Body of pancreas (tissue), 4 donors: ENCODE results near the gene CSPG4.

Experiments used
- POLR2A ChIP-seq, 3 donors: fragments of 450-650 bp; IDR thresholded peaks; one replicate each; pipeline ENCODE4 v1.6.1; 2016; ENCODE audit warnings: antibody characterized with exemption in 3 of 3, mild to moderate bottlenecking in 2 of 3
- TF ChIP-seq, protein P1 (sequence below), 7 experiments: fragments of 450-650 bp in 4 of 7; fragments of 200-600 bp in 3 of 7; sonication (generic) in 3 of 7; IDR thresholded peaks; one replicate each; pipeline ENCODE4 v1.5.1; 2016 to 2019; ENCODE audit warnings: antibody characterized with exemption in 7 of 7

DNA sequence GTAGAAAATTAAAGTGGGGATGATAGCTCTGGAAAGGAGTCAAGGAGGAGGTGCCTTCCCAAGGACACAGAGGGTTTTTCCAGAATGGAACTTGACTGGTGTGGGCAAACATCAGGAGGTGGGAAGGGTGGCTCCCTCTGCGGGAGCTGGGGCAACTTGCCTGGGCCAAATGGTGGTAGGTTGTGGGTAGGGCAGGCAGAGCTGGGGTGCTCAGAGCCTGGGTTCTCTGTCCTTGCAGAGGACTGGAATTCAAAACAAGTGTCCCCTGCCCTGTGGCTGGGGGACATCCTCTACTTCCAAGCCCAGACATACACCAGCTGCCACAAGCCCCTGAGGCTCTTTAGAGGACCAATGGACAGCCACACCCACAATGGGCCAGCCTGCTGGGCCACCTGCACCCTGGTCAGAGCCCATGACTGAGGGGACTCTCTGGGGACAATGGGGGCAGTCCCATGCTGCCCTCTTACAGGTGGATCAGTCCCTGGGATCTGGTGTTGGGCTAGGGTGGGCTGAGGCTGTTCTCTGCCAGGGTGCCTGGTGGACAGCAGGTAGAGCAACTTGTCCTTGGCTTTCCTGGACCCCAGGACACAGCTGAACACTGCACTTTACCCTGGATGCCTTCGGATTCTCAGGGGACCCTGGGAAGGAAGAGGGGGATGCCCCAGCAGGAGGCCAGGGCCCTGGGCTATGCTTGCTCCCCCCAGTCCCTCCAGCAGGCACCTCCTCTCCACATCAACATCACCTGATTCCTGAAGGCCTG, 38.6 kb upstream of the CSPG4 start:
- TF ChIP-seq, protein P1, sequence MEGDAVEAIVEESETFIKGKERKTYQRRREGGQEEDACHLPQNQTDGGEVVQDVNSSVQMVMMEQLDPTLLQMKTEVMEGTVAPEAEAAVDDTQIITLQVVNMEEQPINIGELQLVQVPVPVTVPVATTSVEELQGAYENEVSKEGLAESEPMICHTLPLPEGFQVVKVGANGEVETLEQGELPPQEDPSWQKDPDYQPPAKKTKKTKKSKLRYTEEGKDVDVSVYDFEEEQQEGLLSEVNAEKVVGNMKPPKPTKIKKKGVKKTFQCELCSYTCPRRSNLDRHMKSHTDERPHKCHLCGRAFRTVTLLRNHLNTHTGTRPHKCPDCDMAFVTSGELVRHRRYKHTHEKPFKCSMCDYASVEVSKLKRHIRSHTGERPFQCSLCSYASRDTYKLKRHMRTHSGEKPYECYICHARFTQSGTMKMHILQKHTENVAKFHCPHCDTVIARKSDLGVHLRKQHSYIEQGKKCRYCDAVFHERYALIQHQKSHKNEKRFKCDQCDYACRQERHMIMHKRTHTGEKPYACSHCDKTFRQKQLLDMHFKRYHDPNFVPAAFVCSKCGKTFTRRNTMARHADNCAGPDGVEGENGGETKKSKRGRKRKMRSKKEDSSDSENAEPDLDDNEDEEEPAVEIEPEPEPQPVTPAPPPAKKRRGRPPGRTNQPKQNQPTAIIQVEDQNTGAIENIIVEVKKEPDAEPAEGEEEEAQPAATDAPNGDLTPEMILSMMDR (IDR thresholded peaks at IDR 0.05), result no peak
- TF ChIP-seq POLR2A (IDR thresholded peaks at IDR 0.05), result no peak
